Glutamatergic neuron (in vitro differentiated cells): ENCODE measurements around the gene PTPRG. TPM values are rescaled to one million over a fixed set of nuclear protein-coding genes. Genes with fewer than 3 reads are reported as not detected.

ENCODE experiments used
- DNase-seq: peaks from one replicate; pipeline ENCODE4 v3.0.0; 2022
- H3K27ac Mint-ChIP-seq: one replicate; pipeline ENCODE4 v1.8.0; 2020; ENCODE audit warnings: mild to moderate bottlenecking, mixed read lengths, inconsistent platforms; ENCODE audit not compliant: unreplicated experiment
- H3K27me3 Mint-ChIP-seq: one replicate; pipeline ENCODE4 v1.8.0; 2020; ENCODE audit warnings: mild to moderate bottlenecking, moderate library complexity, mixed read lengths, inconsistent platforms; ENCODE audit not compliant: unreplicated experiment
- H3K36me3 Mint-ChIP-seq: one replicate; pipeline ENCODE4 v1.8.0; 2020; ENCODE audit warnings: mild to moderate bottlenecking, mixed read lengths, inconsistent platforms; ENCODE audit not compliant: unreplicated experiment
- H3K4me1 Mint-ChIP-seq: one replicate; pipeline ENCODE4 v1.8.0; 2020; ENCODE audit warnings: mild to moderate bottlenecking, low read depth, mixed read lengths, inconsistent platforms; ENCODE audit not compliant: unreplicated experiment
- H3K4me3 Mint-ChIP-seq: one replicate; pipeline ENCODE4 v1.8.0; 2020; ENCODE audit warnings: mild to moderate bottlenecking, mixed read lengths, inconsistent platforms; ENCODE audit not compliant: unreplicated experiment
- H3K9me3 Mint-ChIP-seq: one replicate; pipeline ENCODE4 v1.8.0; 2020; ENCODE audit warnings: mild to moderate bottlenecking, moderate library complexity, mixed read lengths, inconsistent platforms; ENCODE audit not compliant: unreplicated experiment
- CTCF ChIP-seq: fragments of 200-600 bp; sonication (generic); IDR thresholded peaks from one replicate; pipeline ENCODE4 v1.5.0; 2021; ENCODE audit not compliant: partially characterized antibody, unreplicated experiment
- total RNA-seq: library from RNA; stranded (reverse); fragmentation: NEBNext Ultra II Directional; extraction: Animal tissue kit (Norgen Biotek cat#: 25700); gene quantifications from one replicate; pipeline ENCODE4 v1.2.1, GENCODE V29; 2021; ENCODE audit not compliant: unreplicated experiment

PTPRG gene
- total RNA-seq, 1 donor from 2014 or later = 52.1 TPM

- no peak for DNase-seq
- Mint-ChIP-seq H3K4me3 (no peak overlapping the region), H3K36me3 (no peaks in the 10 kb centered on the region), H3K27ac (no peak overlapping the region), H3K27me3 (peaks cover 1% of the 10 kb centered on the region), H3K9me3 (no peaks in the 10 kb centered on the region), H3K4me1 (peaks cover 4% of the 10 kb centered on the region)
- no peak for TF ChIP-seq CTCF
These were observed 46.7 kb downstream of the PTPRG start for GRCh38 chr3:61608072-61608471.

- TF ChIP-seq CTCF = no peak
- DNase-seq = no peak
- no peaks in the 10 kb centered on the region for H3K9me3 Mint-ChIP-seq
These were observed 47.3 kb downstream of the PTPRG start for GRCh38 chr3:61608711-61609110.

GRCh38 chr3:61610316-61610715 lies 48.9 kb downstream of the PTPRG start:
- Mint-ChIP-seq H3K36me3 (no peaks in the 10 kb centered on the region), H3K27ac (no peak overlapping the region), H3K27me3 (no peaks in the 10 kb centered on the region), H3K9me3 (no peaks in the 10 kb centered on the region), H3K4me3 (no peak overlapping the region), H3K4me1 (peaks cover 4% of the 10 kb centered on the region)
- TF ChIP-seq CTCF = no peak
- DNase-seq = no peak

More at GRCh38 chr3:61608711-61609110, 47.3 kb downstream of the PTPRG start:
- Mint-ChIP-seq H3K27me3 (peaks cover under 1% of the 10 kb centered on the region), H3K4me3 (no peak overlapping the region), H3K4me1 (peaks cover 4% of the 10 kb centered on the region), H3K36me3 (no peaks in the 10 kb centered on the region), H3K27ac (no peak overlapping the region)

GRCh38 chr3:61612211-61613194 lies 51.1 kb downstream of the PTPRG start:
- no peak overlapping the region for H3K4me3 Mint-ChIP-seq
- no peaks in the 10 kb centered on the region for H3K36me3 Mint-ChIP-seq
- peaks cover 4% of the 10 kb centered on the region for H3K4me1 Mint-ChIP-seq
- TF ChIP-seq CTCF = no peak
- DNase-seq = no peak
- no peaks in the 10 kb centered on the region for H3K27me3 Mint-ChIP-seq
- no peak overlapping the region for H3K27ac Mint-ChIP-seq
- no peaks in the 10 kb centered on the region for H3K9me3 Mint-ChIP-seq

GRCh38 chr3:61613666-61614065 lies 52.3 kb downstream of the PTPRG start:
- H3K4me3 Mint-ChIP-seq = no peak overlapping the region
- no peaks in the 10 kb centered on the region for H3K9me3 Mint-ChIP-seq
- TF ChIP-seq CTCF = no peak
- no peaks in the 10 kb centered on the region for H3K27me3 Mint-ChIP-seq
- H3K4me1 Mint-ChIP-seq = peaks cover 4% of the 10 kb centered on the region
- no peak overlapping the region for H3K27ac Mint-ChIP-seq
- DNase-seq = no peak
- no peaks in the 10 kb centered on the region for H3K36me3 Mint-ChIP-seq
